ENCODE data around the gene NIPBL.
"Not testable (repeated sequence)": the region's sequence is repeated elsewhere in the genome, so short reads cannot be mapped to it uniquely, and the experiment has no call there.

The NIPBL gene

DNA sequence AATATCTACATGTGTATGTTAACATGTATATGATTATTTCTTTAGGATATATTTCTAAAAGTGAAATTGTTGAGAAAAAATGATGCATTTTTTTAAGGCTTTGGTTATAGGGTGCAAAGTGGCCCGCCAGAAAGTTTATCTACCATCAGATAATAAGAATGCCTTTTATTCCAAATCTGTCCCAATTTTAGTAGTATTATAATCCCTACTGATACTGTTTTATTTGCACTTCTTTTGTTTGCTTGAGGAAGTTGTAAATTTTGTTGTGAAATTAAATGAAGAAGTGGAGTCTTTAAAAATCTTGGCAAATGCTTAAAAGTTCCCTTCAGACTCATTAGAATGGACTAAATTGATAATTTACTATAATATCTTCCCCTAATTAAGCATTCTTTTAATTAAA is 73.0 kb downstream of the NIPBL start:
- DNase-seq (ENCODE audit: low spot score) = no peak

DNA sequence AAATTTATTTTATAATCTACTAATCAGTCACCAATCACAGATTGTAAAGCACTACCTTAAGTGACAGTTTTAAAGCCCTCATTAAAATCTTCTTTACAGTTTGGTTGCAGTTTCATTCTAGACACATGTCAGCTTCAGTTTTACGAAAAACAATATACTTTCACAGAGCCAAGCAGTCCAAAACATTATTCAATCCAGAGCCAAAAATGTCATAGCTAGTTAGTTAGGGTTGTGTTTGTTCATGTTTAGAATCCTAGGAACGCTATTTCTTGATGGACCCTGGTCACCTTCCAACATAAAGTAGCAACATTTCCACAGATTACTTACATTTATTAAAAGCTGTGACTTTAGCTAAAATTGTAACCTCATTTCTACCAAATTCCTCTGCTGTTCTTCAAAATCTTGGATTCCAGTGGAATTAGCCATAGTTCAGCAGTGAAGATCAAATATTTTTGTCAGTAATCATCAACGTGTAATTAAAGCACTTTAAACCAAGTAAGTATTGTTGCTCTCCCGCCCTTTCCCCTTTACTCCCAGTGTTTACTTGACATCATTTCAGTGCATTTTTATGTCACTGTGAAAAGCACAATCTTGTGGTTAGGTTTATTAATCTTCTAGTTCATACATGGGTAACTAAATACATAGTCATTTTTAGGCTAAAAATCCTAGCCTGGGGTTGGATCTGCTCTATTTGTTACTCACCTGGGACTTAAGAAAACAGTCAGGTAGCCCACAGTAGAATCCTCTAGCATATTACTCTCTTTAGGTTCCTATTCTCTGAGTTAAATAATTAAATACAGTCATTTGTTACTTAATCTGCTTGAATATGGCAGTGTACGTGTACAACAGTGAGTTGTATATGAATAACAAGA is 74.3 kb downstream of the NIPBL start:
- DNase-seq (ENCODE audit: low spot score) = peak; percentile 70

DNA sequence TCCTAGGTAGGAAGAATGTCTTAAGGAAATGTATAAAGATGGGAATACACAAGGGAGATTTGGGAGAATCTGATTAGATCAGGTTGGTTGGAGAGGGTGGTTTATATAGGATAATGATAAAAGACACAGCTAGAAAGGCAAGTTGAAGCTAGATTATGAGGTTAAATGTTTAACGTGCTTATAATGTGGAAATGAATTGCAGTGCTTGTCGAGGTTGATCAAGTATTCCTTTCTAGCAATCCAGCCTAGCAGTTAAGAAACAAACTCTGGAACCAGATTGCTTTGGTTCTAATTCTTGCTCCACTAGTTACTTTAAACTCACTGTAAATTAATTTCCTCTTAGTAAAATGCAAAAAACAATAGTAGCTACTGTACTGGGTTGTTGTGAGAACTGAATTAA is 76.5 kb downstream of the NIPBL start:
- DNase-seq (ENCODE audit: low spot score) = no peak

DNA sequence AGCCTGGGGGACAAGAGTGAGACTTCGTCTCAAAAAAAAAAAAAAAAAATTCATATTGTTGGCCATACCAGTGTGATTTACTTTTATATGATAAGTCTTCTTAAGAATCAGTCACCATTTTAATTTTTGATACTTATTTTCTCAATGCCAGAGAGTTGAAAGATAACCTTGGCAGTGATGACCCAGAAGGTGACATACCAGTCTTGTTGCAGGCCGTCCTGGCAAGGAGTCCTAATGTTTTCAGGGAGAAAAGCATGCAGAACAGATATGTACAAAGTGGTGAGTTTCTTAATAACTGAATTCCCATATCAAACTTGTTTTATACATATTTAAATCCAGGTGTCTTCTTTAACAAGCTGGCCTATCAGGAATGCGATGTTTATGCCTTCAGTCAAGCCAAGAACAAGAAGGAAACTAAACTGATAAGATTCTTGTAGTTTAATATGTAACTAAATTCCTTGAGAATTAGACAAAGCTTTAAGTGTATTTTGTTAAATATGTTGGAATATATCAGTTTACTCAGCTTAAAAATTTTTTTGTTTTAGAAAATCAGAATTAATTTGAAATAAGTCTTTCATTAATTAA is 81.5 kb downstream of the NIPBL start:
- no peak for DNase-seq (ENCODE audit: low spot score)

DNA sequence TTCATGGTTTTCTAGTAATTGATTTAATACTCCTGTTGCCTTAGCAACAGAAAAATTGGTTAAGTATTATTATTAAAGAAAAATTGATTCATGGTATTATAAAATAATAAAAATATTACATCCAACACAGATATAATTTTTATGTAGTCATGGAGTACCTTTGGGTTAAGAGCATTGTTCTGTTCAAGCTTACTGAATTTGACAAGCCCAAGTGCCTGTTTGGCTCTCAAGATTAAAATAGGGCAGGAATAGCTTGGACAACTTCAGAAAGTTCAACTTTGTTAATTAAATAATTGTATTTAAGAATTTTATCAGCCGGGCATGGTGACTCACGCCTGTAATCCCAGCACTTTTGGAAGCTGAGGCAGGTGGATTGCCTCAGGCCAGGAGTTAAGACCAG is 82.0 kb downstream of the NIPBL start:
- DNase-seq (ENCODE audit: low spot score) = no peak

DNA sequence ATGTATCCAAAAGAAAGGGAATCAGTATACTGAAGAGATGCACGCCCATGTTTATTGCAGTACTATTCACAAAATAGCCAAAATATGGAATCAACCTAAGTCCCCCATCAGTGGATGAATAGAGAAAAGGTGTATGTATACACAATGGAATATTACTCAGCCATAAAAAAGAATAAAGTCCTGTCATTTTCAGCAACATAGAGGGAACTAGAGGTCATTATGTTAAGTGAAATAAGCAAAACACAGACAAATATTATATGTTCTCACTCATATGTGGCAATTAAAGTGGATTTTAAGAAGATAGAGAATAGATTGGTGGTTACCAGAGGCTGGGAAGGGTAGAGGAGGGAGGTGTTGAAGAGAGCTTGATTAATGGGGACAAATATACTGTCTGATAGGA is 88.6 kb downstream of the NIPBL start:
- DNase-seq (ENCODE audit: low spot score) = no peak

DNA sequence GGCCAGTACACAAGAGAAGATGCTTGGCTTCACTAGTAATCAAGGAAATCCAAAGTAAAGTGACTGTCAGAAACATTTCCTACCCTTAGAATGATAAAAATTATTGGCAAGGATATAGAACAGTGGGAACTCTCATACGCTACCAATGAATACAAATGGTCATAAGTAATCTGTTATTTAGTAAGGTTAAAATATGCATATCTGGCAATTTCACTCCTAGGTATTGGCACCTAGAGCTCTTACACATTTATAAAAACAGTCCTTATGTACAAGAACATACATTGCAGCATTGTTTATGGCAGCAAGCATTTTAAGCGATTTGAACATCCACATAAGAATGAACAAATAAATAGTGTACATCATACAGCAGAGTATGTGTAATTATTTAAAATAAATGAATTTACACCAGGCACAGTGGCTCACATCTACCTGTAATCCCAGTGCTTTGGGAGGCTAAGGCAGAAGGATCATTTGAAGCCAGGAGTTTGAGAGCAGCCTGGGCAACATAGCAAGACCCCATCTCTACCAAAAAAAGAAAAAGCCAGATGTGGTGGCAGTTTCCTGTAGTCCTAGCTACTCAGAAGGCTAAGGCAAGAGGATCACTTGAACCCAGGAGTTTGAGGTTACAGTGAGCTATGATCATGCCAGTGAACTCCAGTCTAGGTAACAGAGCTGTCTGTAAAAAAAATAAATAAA is 93.3 kb downstream of the NIPBL start:
- DNase-seq (ENCODE audit: low spot score) = no peak

DNA sequence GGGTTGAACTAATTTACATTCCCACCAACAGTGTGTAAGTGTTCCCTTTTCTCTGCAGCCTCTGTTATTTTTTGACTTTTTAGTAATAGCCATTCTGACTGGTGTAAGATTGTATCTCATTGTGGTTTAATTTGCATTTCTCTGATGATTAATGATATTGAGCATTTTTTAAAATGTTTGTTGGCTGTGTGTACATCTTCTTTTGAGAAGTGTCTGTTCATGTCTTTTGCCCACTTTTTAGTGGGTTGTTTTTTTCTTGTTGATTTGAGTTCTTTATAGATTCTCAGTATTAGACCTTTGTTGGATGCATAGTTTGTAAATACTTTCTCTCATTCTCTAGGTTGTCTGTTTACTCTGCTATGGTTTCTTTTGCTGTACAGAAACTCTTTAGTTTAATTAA is 101.6 kb downstream of the NIPBL start:
- no peak for DNase-seq (ENCODE audit: low spot score)

DNA sequence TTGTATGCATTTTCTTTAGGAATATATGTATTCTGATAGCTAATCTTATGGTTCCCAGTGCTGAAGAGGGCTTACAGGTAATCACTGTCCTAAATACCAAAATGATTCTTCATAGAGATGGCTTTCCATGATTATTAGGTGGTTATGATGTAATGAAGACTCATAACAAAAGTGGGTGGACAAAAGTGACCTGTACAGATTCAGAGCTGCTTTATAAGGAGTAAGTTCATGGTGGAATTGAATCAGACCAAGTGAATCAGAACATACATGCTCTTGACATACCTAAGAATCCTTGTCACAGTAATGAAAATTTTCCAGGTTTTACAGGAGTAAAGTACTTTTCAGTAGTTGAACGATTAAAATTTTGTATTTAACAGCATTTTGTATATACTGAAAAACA is 105.6 kb downstream of the NIPBL start:
- DNase-seq (ENCODE audit: low spot score) = peak; percentile 2

DNA sequence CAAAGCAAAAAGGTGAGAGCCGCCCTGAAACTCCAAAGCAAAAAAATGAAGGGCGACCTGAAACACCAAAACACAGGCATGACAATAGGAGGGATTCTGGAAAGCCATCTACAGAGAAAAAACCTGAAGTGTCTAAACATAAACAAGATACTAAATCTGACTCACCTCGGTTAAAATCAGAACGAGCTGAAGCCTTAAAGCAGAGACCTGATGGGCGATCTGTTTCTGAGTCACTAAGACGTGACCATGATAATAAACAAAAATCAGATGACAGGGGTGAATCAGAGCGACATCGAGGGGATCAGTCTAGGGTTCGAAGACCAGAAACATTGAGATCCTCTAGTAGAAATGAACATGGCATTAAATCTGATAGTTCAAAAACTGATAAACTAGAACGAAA is 108.8 kb downstream of the NIPBL start:
- DNase-seq (ENCODE audit: low spot score) = no peak

DNA sequence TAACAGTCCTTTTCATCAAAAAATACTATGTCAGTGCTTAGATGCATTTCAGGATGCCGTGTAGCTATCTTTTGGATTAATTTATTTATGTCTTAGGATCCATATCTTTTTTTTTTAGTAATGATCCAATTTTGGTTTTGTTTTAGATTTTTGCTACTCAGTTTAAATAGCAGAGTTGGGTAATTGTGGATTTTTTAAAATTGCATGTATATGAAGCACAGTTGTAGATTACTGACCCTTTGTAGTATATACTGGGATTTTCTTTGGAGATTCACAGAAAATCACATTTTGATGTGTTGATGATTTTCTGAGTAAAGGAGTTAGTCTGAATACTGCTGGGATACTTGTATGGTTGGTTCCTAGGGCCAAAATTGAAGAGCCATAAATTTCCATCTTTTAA is 111.8 kb downstream of the NIPBL start:
- DNase-seq (ENCODE audit: low spot score) = no peak

DNA sequence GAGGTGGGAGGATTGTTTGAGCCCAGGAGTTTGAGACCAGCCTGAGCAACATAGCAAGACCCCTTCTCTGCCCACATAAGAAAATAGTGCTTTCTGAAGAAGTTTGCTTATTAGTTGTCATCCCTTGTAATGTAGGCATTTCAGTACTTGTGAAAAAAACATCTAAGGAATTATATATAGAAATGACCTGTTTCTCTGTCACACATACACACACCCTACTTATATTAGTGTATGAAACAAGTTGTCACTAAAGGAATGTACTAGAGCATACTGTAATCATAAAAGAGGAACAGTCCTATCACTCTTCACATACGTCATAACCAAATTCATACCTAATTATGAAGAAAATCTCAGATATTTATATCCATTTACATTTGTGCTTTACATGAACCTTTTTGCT is 122.0 kb downstream of the NIPBL start:
- DNase-seq (ENCODE audit: low spot score) = no peak

DNA sequence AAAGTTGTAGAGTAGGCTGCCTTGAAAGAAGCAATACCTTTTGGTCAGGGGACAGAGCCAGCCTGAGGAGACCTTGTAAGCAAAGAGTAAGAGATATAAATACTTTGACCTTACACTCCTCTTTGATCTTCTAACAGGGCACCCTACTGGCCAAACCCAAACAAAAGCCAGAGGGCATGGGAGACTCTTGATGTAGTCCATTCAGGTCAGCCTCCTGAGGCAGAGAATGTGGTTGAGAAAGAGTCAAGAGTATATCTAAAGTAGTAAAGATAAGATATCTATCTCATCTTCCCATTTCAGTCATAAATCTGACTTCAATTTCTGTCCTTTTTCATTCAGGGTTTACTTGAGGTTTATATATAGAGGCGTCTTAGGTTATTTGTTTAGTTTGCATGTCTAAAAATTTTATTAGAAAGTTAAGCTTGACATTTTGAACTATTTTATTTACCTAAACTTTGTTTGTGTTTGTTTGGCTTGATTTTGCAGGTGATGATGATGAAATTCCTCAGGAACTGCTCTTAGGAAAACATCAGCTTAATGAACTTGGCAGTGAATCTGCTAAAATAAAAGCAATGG is 125.7 kb downstream of the NIPBL start:
- DNase-seq (ENCODE audit: low spot score) = no peak

DNA sequence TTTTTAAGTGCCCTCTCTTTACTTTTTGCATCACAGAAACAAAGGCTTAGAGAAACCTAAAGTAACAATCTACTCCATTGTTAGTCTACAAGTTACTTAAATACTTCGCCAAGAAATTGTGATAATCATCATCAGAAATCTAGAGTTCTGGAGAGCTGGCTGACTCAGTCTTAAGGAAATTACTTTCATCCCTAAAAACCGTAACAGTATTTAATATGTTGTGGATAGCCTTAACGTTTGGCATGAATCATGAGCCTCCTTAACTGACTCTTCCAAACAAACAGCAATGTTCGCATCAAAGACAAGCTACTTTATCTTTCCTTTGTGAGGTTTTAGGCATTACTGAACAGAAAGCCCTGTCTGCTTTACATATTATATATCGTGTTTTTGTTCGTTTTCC is 128.7 kb downstream of the NIPBL start:
- peak; percentile 26 for DNase-seq (ENCODE audit: low spot score)

DNA sequence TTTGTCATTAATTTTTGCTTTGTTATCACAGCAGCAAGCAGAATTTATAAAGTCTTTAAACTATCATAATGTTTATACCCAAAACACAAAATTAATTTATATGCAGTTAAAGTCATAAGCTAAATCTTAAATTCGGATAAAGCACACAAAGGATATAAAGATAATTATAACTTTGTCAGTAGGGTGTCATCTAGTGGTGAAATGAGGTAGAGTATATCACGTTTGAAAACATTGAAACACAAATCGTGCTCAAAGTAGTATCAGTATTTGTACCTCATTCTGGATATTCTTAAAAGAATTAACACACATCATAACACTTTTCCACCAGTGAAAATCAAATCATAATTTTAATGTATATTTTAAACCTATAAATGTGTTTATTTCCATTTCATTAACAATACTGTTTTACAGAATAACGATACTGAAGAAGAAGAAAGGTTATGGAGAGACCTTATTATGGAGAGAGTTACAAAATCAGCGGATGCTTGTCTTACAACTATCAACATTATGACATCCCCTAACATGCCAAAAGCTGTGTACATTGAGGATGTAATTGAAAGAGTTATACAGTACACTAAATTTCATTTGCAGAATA is 129.5 kb downstream of the NIPBL start:
- DNase-seq (ENCODE audit: low spot score) = peak; percentile 35

DNA sequence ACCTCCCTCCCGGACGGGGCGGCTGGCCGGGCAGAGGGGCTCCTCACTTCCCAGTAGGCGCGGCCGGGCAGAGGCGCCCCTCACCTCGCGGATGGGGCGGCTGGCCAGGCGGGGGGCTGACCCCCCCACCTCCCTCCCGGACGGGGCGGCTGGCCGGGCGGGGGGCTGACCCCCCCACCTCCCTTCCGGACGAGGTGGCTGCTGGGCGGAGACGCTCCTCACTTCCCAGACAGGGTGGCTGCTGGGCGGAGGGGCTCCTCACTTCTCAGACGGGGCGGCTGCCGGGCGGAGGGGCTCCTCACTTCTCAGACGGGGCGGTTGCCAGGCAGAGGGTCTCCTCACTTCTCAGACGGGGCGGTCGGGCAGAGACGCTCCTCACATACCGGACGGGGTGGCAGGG is 136.6 kb downstream of the NIPBL start:
- DNase-seq (ENCODE audit: low spot score) = not testable (repeated sequence)

DNA sequence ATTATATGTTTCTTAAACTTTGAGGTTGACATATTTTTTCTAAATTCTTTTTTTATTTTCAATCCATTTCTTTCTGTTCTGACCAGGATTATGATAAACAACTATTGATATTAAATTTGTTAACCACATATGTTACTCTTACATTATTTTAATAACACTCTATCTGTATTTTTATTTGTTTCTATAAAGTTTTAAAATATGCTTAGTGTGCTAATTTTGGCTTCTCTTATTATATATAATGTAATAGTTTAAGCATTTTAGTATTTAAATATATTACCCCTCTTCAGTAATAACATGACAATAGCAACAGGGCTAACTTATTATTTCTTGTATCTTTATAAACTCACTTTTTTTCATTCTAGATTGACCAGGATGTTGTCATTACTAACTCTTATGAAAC is 137.8 kb downstream of the NIPBL start:
- DNase-seq (ENCODE audit: low spot score) = no peak

DNA sequence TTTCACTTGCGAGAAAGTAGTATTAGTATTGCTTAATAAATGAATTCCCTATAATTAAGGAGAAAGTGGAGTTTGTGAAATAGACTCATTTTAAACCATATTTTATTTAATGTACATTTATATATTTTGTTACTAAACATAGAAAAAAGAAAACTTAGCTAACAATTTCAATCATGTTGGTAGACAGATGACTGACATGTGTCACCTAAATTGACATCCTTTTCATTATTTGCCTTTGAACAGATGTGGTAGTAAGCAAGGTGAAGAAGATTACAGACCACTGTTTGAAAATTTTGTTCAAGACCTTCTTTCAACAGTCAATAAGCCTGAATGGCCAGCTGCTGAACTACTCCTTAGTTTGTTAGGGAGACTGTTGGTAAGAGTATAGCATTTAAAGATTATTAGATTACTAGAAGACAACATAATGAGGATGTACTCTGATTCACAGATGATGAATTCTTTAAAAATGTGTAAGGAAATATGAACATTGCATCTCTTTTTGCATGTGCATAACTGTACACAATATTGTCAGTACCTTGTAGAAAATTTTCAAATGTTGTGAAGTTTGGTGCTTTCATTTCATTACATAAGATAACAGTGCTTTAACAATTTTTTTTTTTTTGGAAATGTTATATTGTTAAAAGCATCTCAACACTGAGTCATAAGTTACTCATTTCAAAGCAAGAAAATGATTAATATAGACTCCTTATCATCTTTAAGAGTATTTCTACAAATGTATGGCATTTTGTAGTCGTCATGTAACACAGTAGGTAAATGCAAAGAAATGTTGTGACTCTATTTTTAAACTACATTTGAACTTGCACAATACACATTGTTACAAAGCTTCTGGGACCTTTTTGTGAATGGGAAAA is 139.5 kb downstream of the NIPBL start:
- DNase-seq (ENCODE audit: low spot score) = peak; percentile 28

DNA sequence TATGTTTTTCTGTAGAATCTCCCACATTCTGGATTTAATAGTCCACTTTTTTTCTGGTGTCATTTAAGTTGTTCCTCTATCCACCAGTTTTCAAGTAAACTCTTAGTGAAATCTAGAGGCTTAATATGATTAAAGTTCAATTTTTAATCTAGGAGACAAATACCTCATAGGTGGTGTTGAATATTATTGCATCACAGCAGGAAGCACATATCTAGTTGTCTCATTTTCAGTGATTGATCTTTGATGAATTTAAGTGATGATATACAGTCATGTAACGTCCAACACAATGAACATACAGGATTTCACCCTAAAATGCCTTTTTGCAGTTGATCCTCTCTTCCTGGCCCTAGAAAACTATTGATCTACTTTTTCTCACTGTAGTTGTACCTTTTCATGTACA is 152.3 kb downstream of the NIPBL start:
- DNase-seq (ENCODE audit: low spot score) = no peak

DNA sequence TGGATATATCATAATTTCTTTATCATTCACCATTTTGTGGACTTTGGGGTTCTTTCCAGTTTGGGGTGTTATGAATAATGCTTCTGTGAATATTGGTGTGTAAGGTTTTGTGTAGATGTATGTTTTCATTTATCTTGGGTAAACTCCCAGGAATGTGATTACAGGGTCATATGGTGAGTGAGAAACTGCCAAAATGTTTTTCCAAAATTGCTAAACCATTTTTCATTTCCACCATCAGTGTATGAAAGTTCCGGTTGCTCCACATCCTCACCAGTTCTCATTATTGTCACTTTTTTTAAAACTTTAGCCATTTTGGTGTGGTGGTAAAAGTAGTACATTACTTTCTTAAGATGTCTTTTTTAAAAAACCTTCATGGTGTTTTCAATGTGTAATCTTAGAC is 152.9 kb downstream of the NIPBL start:
- no peak for DNase-seq (ENCODE audit: low spot score)

DNA sequence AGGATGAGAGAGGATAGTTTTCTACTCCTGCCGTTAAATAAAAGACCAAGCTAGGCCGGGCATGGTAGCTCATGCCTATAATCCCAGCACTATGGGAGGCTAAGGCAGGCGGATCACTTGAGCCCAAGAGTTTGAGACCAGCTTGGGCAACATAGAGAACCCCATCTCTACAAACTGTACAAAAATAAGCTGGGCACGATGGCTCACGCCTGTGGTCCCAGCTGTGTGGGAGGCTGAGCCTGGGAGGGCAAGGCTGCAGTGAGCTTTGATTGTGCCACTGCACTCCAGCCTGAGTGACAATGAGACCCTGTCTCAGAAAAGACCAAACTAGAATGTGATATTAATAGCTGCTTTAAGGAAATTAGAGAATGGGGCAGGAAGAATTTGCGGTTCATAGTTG is 158.4 kb downstream of the NIPBL start:
- no peak for DNase-seq (ENCODE audit: low spot score)

DNA sequence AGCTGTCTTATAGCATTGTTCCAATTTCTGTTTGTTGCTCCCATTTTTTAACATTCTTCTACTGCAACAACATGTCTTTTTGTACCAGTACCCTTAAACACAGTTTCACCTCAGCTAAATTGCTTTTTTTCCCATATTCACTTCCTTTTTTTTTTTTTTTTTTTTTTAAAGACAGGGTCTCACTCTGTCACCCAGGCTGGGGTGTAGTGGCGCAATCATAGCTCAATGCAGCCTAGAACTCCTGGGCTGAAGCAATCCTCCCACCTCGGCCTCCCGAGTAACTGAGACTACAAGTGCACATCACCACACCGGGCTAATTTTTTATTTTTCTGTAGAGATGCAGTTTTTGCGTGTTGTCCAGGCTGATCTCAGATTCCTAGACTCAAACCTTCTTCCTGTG is 161.3 kb downstream of the NIPBL start:
- DNase-seq (ENCODE audit: low spot score) = no peak

Data from GM03348 (cell line).